GM12878 (cell line): ENCODE data around the gene ETV2. TPM values are rescaled to one million over a fixed set of nuclear protein-coding genes. Genes with fewer than 3 reads are reported as not detected.
A peak's percentile ranks its signal among the peaks of the same experiment; 100 is the strongest.

Experiments
- ATAC-seq: fragments of 200-7000 bp; cut with Tn5 transposase; 3 replicates; pipeline ENCODE4 v1.9.1; 2020; ENCODE audit warnings: mild to moderate bottlenecking, moderate library complexity
- BruUV-seq: library from RNA; stranded (reverse); fragments of 400-500 nt; replicated peaks from 2 replicates; lab custom pipeline; 2021; lab: Mats Ljungman, UMichigan
- CTCF ChIA-PET: fragments of 300-600 bp; sonication (Branson Sonifier 250); formaldehyde crosslinking; extraction: SDS; loops from one replicate; lab custom pipeline; 2021; ENCODE audit warnings: inconsistent platforms; lab: Yijun Ruan, JAX
- POLR2A ChIA-PET: fragments of 350-600 bp; formaldehyde crosslinking; extraction: SDS; loops from one replicate; lab custom pipeline; 2021; ENCODE audit warnings: inconsistent platforms; lab: Charles Lee
- RAD21 ChIA-PET: fragments of 300-600 bp; sonication (Branson Sonifier 250); formaldehyde crosslinking; loops from one replicate; lab custom pipeline; 2023; ENCODE audit warnings: antibody characterized with exemption; ENCODE audit not compliant: unreplicated experiment; lab: Charles Lee
- SMC1A ChIA-PET: fragments of 300-600 bp; sonication (Branson Sonifier 250); formaldehyde crosslinking; loops from one replicate; lab custom pipeline; 2023; ENCODE audit not compliant: unreplicated experiment, uncharacterized antibody; lab: Charles Lee
- DNase-seq: peaks from one replicate; pipeline ENCODE4 v3.0.0-alpha.2; 2011; ENCODE audit warnings: low read depth, low spot score
- FAIRE-seq: peaks from 3 replicates; lab custom pipeline; 2011; peaks lifted over from hg19 to GRCh38; lab: Jason Lieb, UNC
- H2AFZ ChIP-seq: 2 replicates; pipeline ENCODE4 v1.6.0; 2011; ENCODE audit warnings: low read depth, low read length, control low read depth; ENCODE audit not compliant: control insufficient read depth
- H3K27ac ChIP-seq: 2 replicates; pipeline ENCODE4 v1.5.1; 2011; ENCODE audit warnings: control low read depth; ENCODE audit not compliant: control insufficient read depth, insufficient read depth
- H3K27me3 ChIP-seq, 2 experiments: replicated peaks in 1 of 2; 2 replicates each; pipeline versions ENCODE4 v1.6.0 to v1.6.1; 2011; ENCODE audit warnings: low read length in 1 of 2; ENCODE audit not compliant: control insufficient read depth in 2 of 2, insufficient read depth in 2 of 2
- H3K36me3 ChIP-seq, 2 experiments: 2 replicates each; pipeline ENCODE4 v1.5.1; 2011; ENCODE audit warnings: low read length in 1 of 2; ENCODE audit not compliant: control insufficient read depth in 2 of 2, insufficient read depth in 2 of 2
- H3K4me1 ChIP-seq: 2 replicates; pipeline ENCODE4 v1.6.1; 2011; ENCODE audit warnings: mild to moderate bottlenecking, low read length, moderate library complexity, mixed read lengths; ENCODE audit not compliant: control insufficient read depth, insufficient read depth
- H3K4me2 ChIP-seq: 2 replicates; pipeline ENCODE4 v1.6.0; 2011; ENCODE audit warnings: control low read depth; ENCODE audit not compliant: control insufficient read depth, insufficient read depth
- H3K4me3 ChIP-seq: fragments of 200-600 bp; sonication (generic); 2 replicates; pipeline ENCODE4 v1.5.1; 2016
- H3K79me2 ChIP-seq: 2 replicates; pipeline ENCODE4 v1.6.0; 2011; ENCODE audit warnings: low read length; ENCODE audit not compliant: control insufficient read depth, insufficient read depth
- H3K9ac ChIP-seq: 2 replicates; pipeline ENCODE4 v1.8.0; 2011; ENCODE audit warnings: low read length, control low read depth, mixed read lengths; ENCODE audit not compliant: control insufficient read depth, insufficient read depth
- H3K9me3 ChIP-seq: replicated peaks from 3 replicates; pipeline ENCODE4 v1.5.1; 2011; ENCODE audit warnings: mild to moderate bottlenecking, low read length; ENCODE audit not compliant: control insufficient read depth, insufficient read depth
- H4K20me1 ChIP-seq: 2 replicates; pipeline ENCODE4 v1.6.0; 2011; ENCODE audit not compliant: control insufficient read depth, insufficient read depth
- JUNB ChIP-seq: IDR thresholded peaks from 2 replicates; pipeline ENCODE4 v1.6.1; 2016; ENCODE audit warnings: antibody characterized with exemption, mild to moderate bottlenecking
- WGBS: methylation state at CpG from one replicate; pipeline ENCODE4 v1.1.6; 2016; ENCODE audit warnings: low lambda C conversion rate; ENCODE audit not compliant: insufficient replicate concordance, insufficient coverage; ENCODE audit errors: missing lambda C conversion rate; 5-methylcytosine and 5-hydroxymethylcytosine counted together
- in situ Hi-C: fragments of 300-500 bp; cut with MboI; formaldehyde crosslinking; loops from 9 replicates; pipeline ENCODE4 v1.14.3; 2018; ENCODE audit warnings: mixed read lengths
- intact Hi-C: fragments of 100-400 bp; cut with micrococcal nuclease; formaldehyde crosslinking; loops from one replicate; pipeline ENCODE4 v1.14.2; 2022; ENCODE audit not compliant: unreplicated experiment
- polyA plus RNA-seq, 11 experiments: library from polyadenylated mRNA; depleted of rRNA in 4 of 11; unstranded in 6 of 11; stranded (reverse) in 5 of 11; fragments of >200 nt; fragmentation: Nextera tagmentation in 4 of 11; fragmentation: Illumina TruSeq in 1 of 11; extraction: Ambion mirVana in 4 of 11; extraction: Trizol in 1 of 11; gene quantifications; 1 replicate in 1 of 11; 2 replicates in 10 of 11; pipeline versions ENCODE4 v1.2.1 to v1.2.3, GENCODE V29; 2011 to 2016; ENCODE audit warnings: inconsistent platforms in 2 of 11, missing spikeins in 2 of 11, low read depth in 1 of 11
- total RNA-seq, 4 experiments: library from RNA; depleted of rRNA in 3 of 4; stranded (reverse); fragments of >200 nt in 3 of 4; fragmentation: Illumina TruSeq in 1 of 4; extraction: Trizol in 1 of 4; gene quantifications; 2 replicates each; pipeline versions ENCODE4 v1.2.1 to v1.2.3, GENCODE V29; 2013 to 2021
- TF ChIP-seq, protein P1 (sequence below): fragments of 450-650 bp; IDR thresholded peaks from 2 replicates; pipeline ENCODE4 v1.6.1; 2016; ENCODE audit warnings: mild to moderate bottlenecking

Gene ETV2
- total and polyA plus RNA-seq, 10 of the 15 experiments (the other 5 are each of a cell fraction or from before 2014, with no cell fraction given): 0.10 to 1.4 (median 0.54) TPM; not detected in 1

DNA sequence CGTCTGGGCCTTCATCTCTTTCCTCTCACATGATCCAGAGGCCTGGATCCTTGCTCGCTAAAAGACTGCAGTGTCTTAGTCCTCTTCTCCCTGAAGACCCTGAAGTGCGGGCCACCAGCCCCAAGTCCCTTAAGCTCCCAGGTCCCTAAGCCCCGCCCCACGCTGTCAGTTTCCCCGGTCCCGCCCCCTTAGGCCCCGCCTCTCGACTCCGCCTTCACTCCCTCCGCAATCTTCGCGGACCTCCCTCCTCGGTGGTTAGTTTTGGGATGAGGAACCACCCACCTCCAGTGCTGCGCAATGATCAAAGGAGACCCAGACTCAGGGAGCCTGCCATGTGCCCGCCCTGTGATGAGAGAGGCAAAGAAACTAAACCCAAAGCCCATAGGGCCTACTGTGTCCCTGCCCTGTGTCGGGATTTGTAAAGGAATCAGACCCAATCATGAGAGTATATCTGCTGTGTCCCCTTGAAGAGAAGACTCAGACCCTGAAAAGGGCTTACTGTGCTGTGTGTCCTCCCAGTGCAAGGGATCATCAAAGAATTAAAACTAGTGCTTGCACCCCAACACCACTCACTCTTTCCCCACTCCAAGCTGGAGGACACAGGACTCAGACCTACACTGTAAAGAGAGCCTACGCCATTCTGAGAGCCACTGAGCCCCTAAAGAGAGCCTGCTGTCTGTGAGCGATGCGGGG, 3.6 kb downstream of the ETV2 start:
- no peaks in the 10 kb centered on the region for H3K9me3 ChIP-seq
- ATAC-seq (peak; percentile 14), FAIRE-seq (no peak), DNase-seq (no peak)
- H3K4me3 ChIP-seq: peak overlapping the region; percentile 66; the same call in 1 of the 2 replicates
- H3K79me2 ChIP-seq: peaks cover 17% of the 10 kb centered on the region
- ChIA-PET CTCF (interaction anchor here (1.1 to 1.6 kb wide), 2 partner anchors 101 to 137 kb away, joined by 3 read pairs; partner anchors contain the start of gene PSENEN), SMC1A (interaction anchor here (0.8 to 1.9 kb wide), 4 partner anchors 33 to 291 kb away, joined by 3 to 10 read pairs (median 6); partner anchors contain the start of gene HAUS5), POLR2A (interaction anchor here (0.5 to 3.5 kb wide), 7 partner anchors 13 to 103 kb away, joined by 3 to 30 read pairs (median 5); partner anchors contain the start of genes HAUS5 and LIN37), RAD21 (interaction anchor here (1.1 to 1.3 kb wide), 3 partner anchors 28 to 135 kb away, joined by 3 to 4 read pairs (median 3); no protein-coding TSS in a partner anchor)
- BruUV-seq: no TSS peak
- H3K9ac ChIP-seq: peak overlapping the region; percentile 65; the same call in 1 of the 2 replicates
- no peaks in the 10 kb centered on the region for H3K36me3 ChIP-seq
- H3K4me1 ChIP-seq: peaks cover 30% of the 10 kb centered on the region
- H3K27me3 ChIP-seq: no peaks in the 10 kb centered on the region
- in situ Hi-C loops: no loop called here
- no peaks in the 10 kb centered on the region; the same call in 1 of the 2 replicates for H4K20me1 ChIP-seq
- H2AFZ ChIP-seq: peak overlapping the region; percentile 100
- intact Hi-C loops: no loop called here
- WGBS: 24% methylated on average over 15 of the region's 20 CpGs
- peak overlapping the region; percentile 100 for H3K4me2 ChIP-seq
- no peak overlapping the region for H3K27ac ChIP-seq
- TF ChIP-seq, protein P1, sequence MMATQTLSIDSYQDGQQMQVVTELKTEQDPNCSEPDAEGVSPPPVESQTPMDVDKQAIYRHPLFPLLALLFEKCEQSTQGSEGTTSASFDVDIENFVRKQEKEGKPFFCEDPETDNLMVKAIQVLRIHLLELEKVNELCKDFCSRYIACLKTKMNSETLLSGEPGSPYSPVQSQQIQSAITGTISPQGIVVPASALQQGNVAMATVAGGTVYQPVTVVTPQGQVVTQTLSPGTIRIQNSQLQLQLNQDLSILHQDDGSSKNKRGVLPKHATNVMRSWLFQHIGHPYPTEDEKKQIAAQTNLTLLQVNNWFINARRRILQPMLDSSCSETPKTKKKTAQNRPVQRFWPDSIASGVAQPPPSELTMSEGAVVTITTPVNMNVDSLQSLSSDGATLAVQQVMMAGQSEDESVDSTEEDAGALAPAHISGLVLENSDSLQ: peak; percentile 74
- no peak for TF ChIP-seq JUNB
